Activated naive CD4-positive, alpha-beta T cell treated with anti-CD3 and anti-CD28 coated beads, Interleukin-2, amount 10 ng/mL, durations not matched to agents 7 days and 5 days (primary cell): ENCODE measurements around the gene POLG.
A peak's percentile ranks its signal among the peaks of the same experiment; 100 is the strongest.

Experiments used
- CTCF ChIA-PET: fragments of 350-600 bp; sonication (Branson Sonifier 250); formaldehyde crosslinking; loops from one replicate; lab custom pipeline; 2021; ENCODE audit warnings: antibody characterized with exemption; lab: Charles Lee
- DNase-seq: peaks from one replicate; pipeline ENCODE4 v3.0.0-alpha.2; 2020
- H3K27ac Mint-ChIP-seq: one replicate; pipeline ENCODE4 v1.8.0; 2021; ENCODE audit warnings: mild to moderate bottlenecking, moderate library complexity, mixed read lengths
- H3K27me3 Mint-ChIP-seq: one replicate; pipeline ENCODE4 v1.8.0; 2021; ENCODE audit warnings: mild to moderate bottlenecking, mixed read lengths
- H3K36me3 Mint-ChIP-seq: one replicate; pipeline ENCODE4 v1.8.0; 2021; ENCODE audit warnings: mixed read lengths
- H3K4me1 Mint-ChIP-seq: one replicate; pipeline ENCODE4 v1.8.0; 2021; ENCODE audit warnings: mixed read lengths
- H3K4me3 Mint-ChIP-seq: one replicate; pipeline ENCODE4 v1.8.0; 2021; ENCODE audit warnings: mild to moderate bottlenecking, moderate library complexity, mixed read lengths
- H3K9me3 Mint-ChIP-seq: one replicate; pipeline ENCODE4 v1.8.0; 2021; ENCODE audit warnings: mixed read lengths

The POLG gene

GRCh38 chr15:89333011-89333860, 1.4 kb downstream of the POLG start:
- no peak for DNase-seq

GRCh38 chr15:89332446-89332845, 2.2 kb downstream of the POLG start:
- Mint-ChIP-seq H3K36me3 (peaks cover 54% of the 10 kb centered on the region), H3K9me3 (no peaks in the 10 kb centered on the region), H3K27me3 (peaks cover 22% of the 10 kb centered on the region), H3K27ac (peak overlapping the region; percentile 63), H3K4me1 (peaks cover 70% of the 10 kb centered on the region), H3K4me3 (peak overlapping the region; percentile 65)
- DNase-seq = no peak
- CTCF ChIA-PET = interaction anchor here (1.3 kb wide), 1 partner anchor 126 kb away, joined by 7 read pairs; no protein-coding TSS in a partner anchor

More at GRCh38 chr15:89333011-89333860, 1.4 kb downstream of the POLG start:
- Mint-ChIP-seq H3K4me1 (peaks cover 72% of the 10 kb centered on the region), H3K4me3 (peak overlapping the region; percentile 82), H3K36me3 (peaks cover 47% of the 10 kb centered on the region), H3K27ac (peak overlapping the region; percentile 86), H3K9me3 (no peaks in the 10 kb centered on the region), H3K27me3 (peaks cover 28% of the 10 kb centered on the region)
- CTCF ChIA-PET = interaction anchor here (1.3 to 2.3 kb wide), 2 partner anchors 126 kb away, joined by 6 to 7 read pairs; no protein-coding TSS in a partner anchor

GRCh38 chr15:89330881-89331595, 3.6 kb downstream of the POLG start:
- Mint-ChIP-seq H3K36me3 (peaks cover 67% of the 10 kb centered on the region), H3K27ac (peak overlapping the region; percentile 89), H3K27me3 (peaks cover 13% of the 10 kb centered on the region), H3K4me3 (peak overlapping the region; percentile 65), H3K4me1 (peaks cover 58% of the 10 kb centered on the region), H3K9me3 (no peaks in the 10 kb centered on the region)
- CTCF ChIA-PET = interaction anchor here (1.1 kb wide), 1 partner anchor 29 kb away, joined by 4 read pairs; no protein-coding TSS in a partner anchor
- DNase-seq = no peak

GRCh38 chr15:89330119-89330518, 4.5 kb downstream of the POLG start:
- Mint-ChIP-seq H3K27ac (peak overlapping the region; percentile 89), H3K36me3 (peaks cover 73% of the 10 kb centered on the region), H3K27me3 (peaks cover 6% of the 10 kb centered on the region), H3K9me3 (no peaks in the 10 kb centered on the region), H3K4me3 (peak overlapping the region; percentile 21), H3K4me1 (peaks cover 49% of the 10 kb centered on the region)
- no peak for DNase-seq
- CTCF ChIA-PET = interaction anchor here (0.8 to 1.8 kb wide), 4 partner anchors 10 to 124 kb away, joined by 3 to 6 read pairs (median 4); no protein-coding TSS in a partner anchor

- peaks cover 74% of the 10 kb centered on the region for H3K36me3 Mint-ChIP-seq
- H3K27me3 Mint-ChIP-seq = no peaks in the 10 kb centered on the region
- CTCF ChIA-PET = interaction anchor here (0.8 to 1.8 kb wide), 5 partner anchors 9 to 123 kb away, joined by 3 to 6 read pairs (median 4); no protein-coding TSS in a partner anchor
- peaks cover 44% of the 10 kb centered on the region for H3K4me1 Mint-ChIP-seq
- no peaks in the 10 kb centered on the region for H3K9me3 Mint-ChIP-seq
- H3K4me3 Mint-ChIP-seq = peak overlapping the region; percentile 37
- H3K27ac Mint-ChIP-seq = peak overlapping the region; percentile 89
- DNase-seq = peak; percentile 60
Observed at GRCh38 chr15:89329329-89330084, 5.1 kb downstream of the POLG start.

GRCh38 chr15:89328398-89329254, 6.0 kb downstream of the POLG start:
- DNase-seq = no peak
- CTCF ChIA-PET = interaction anchor here (1.0 to 1.8 kb wide), 3 partner anchors 9 to 122 kb away, joined by 3 to 6 read pairs (median 3); no protein-coding TSS in a partner anchor
- peaks cover 72% of the 10 kb centered on the region for H3K36me3 Mint-ChIP-seq
- H3K4me3 Mint-ChIP-seq = no peak overlapping the region
- H3K4me1 Mint-ChIP-seq = peaks cover 41% of the 10 kb centered on the region
- H3K27ac Mint-ChIP-seq = peak overlapping the region; percentile 89
- H3K27me3 Mint-ChIP-seq = no peaks in the 10 kb centered on the region
- no peaks in the 10 kb centered on the region for H3K9me3 Mint-ChIP-seq

GRCh38 chr15:89327113-89327512, 7.5 kb downstream of the POLG start:
- Mint-ChIP-seq H3K9me3 (no peaks in the 10 kb centered on the region), H3K4me1 (peaks cover 33% of the 10 kb centered on the region), H3K4me3 (no peak overlapping the region), H3K27ac (no peak overlapping the region), H3K27me3 (no peaks in the 10 kb centered on the region), H3K36me3 (peaks cover 77% of the 10 kb centered on the region)
- CTCF ChIA-PET = no interaction called here
- no peak for DNase-seq

- DNase-seq = no peak
- H3K27ac Mint-ChIP-seq = peak overlapping the region; percentile 73
- no peaks in the 10 kb centered on the region for H3K27me3 Mint-ChIP-seq
- peaks cover 25% of the 10 kb centered on the region for H3K4me1 Mint-ChIP-seq
- H3K36me3 Mint-ChIP-seq = peaks cover 74% of the 10 kb centered on the region
- H3K9me3 Mint-ChIP-seq = no peaks in the 10 kb centered on the region
- H3K4me3 Mint-ChIP-seq = no peak overlapping the region
- CTCF ChIA-PET = no interaction called here
Observed at GRCh38 chr15:89326316-89326715, 8.3 kb downstream of the POLG start.

GRCh38 chr15:89325039-89325803, 9.4 kb downstream of the POLG start:
- H3K27ac Mint-ChIP-seq = peak overlapping the region; percentile 79
- no peak overlapping the region for H3K4me3 Mint-ChIP-seq
- no peaks in the 10 kb centered on the region for H3K27me3 Mint-ChIP-seq
- peaks cover 15% of the 10 kb centered on the region for H3K4me1 Mint-ChIP-seq
- CTCF ChIA-PET = no interaction called here
- peaks cover 66% of the 10 kb centered on the region for H3K36me3 Mint-ChIP-seq
- H3K9me3 Mint-ChIP-seq = no peaks in the 10 kb centered on the region
- DNase-seq = no peak

- Mint-ChIP-seq H3K27me3 (no peaks in the 10 kb centered on the region), H3K36me3 (peaks cover 67% of the 10 kb centered on the region)
- CTCF ChIA-PET = interaction anchor here (1.3 kb wide), 1 partner anchor 35 kb away, joined by 3 read pairs; no protein-coding TSS in a partner anchor
Observed at GRCh38 chr15:89323825-89324224, 10.8 kb downstream of the POLG start.

GRCh38 chr15:89322822-89323221, 11.8 kb downstream of the POLG start:
- CTCF ChIA-PET = interaction anchor here (1.1 kb wide), 1 partner anchor 13 kb away, joined by 3 read pairs; no protein-coding TSS in a partner anchor
- Mint-ChIP-seq H3K9me3 (no peaks in the 10 kb centered on the region), H3K4me3 (no peak overlapping the region), H3K36me3 (peaks cover 64% of the 10 kb centered on the region), H3K4me1 (no peaks in the 10 kb centered on the region), H3K27ac (peak overlapping the region; percentile 0), H3K27me3 (no peaks in the 10 kb centered on the region)
- DNase-seq = no peak

More at GRCh38 chr15:89323825-89324224, 10.8 kb downstream of the POLG start:
- Mint-ChIP-seq H3K27ac (no peak overlapping the region), H3K4me1 (peaks cover under 1% of the 10 kb centered on the region), H3K4me3 (no peak overlapping the region), H3K9me3 (no peaks in the 10 kb centered on the region)
- no peak for DNase-seq
